PC-9 (cell line): ENCODE results near the gene KLRB1. TPM values are rescaled to one million over a fixed set of nuclear protein-coding genes. Genes with fewer than 3 reads are reported as not detected.
A peak's percentile ranks its signal among the peaks of the same experiment; 100 is the strongest.
"Not testable (repeated sequence)": the region's sequence is repeated elsewhere in the genome, so short reads cannot be mapped to it uniquely, and the experiment has no call there.

Experiments used
- BruUV-seq: library from RNA; stranded (reverse); fragments of 400-500 nt; replicated peaks from 2 replicates; lab custom pipeline; 2021; lab: Mats Ljungman, UMichigan
- CTCF ChIA-PET: fragments of 300-600 bp; sonication (Branson Sonifier 250); formaldehyde crosslinking; loops from one replicate; lab custom pipeline; 2022; ENCODE audit warnings: antibody characterized with exemption; lab: Charles Lee
- POLR2A ChIA-PET: fragments of 300-600 bp; sonication (Branson Sonifier 250); formaldehyde crosslinking; loops from one replicate; lab custom pipeline; 2022; ENCODE audit warnings: antibody characterized with exemption; ENCODE audit not compliant: unreplicated experiment; lab: Charles Lee
- DNase-seq, 2 experiments: peaks; one replicate each; pipeline versions ENCODE4 v3.0.0 to v3.0.0-alpha.2; 2015 to 2022; ENCODE audit warnings: mixed read lengths in 1 of 2
- H2AFZ ChIP-seq: fragments of 200-600 bp; sonication (generic); 2 replicates; pipeline ENCODE4 v1.8.1; 2017; ENCODE audit warnings: antibody characterized with exemption
- H3F3A ChIP-seq: fragments of 200-600 bp; sonication (generic); 2 replicates; pipeline ENCODE4 v1.8.1; 2017; ENCODE audit warnings: antibody characterized with exemption, mild to moderate bottlenecking, low read depth; ENCODE audit not compliant: insufficient read depth
- H3K27ac ChIP-seq: fragments of 200-600 bp; sonication (generic); 2 replicates; pipeline ENCODE4 v1.6.1; 2016; ENCODE audit warnings: mixed run types
- H3K27me3 ChIP-seq: fragments of 200-600 bp; sonication (generic); 2 replicates; pipeline ENCODE4 v1.6.1; 2016; ENCODE audit warnings: low read depth, mixed run types; ENCODE audit not compliant: insufficient read depth
- H3K36me3 ChIP-seq: fragments of 200-600 bp; sonication (generic); 2 replicates; pipeline ENCODE4 v1.6.1; 2016; ENCODE audit warnings: low read depth, mixed run types
- H3K4me1 ChIP-seq: fragments of 200-600 bp; sonication (generic); replicated peaks from 2 replicates; pipeline ENCODE4 v1.6.1; 2016; ENCODE audit warnings: mixed run types; ENCODE audit not compliant: insufficient read depth
- H3K4me2 ChIP-seq: fragments of 200-600 bp; sonication (generic); 2 replicates; pipeline ENCODE4 v1.6.1; 2017; ENCODE audit warnings: mixed run types
- H3K4me3 ChIP-seq: fragments of 200-600 bp; sonication (generic); 2 replicates; pipeline ENCODE4 v1.6.1; 2016; ENCODE audit warnings: mixed run types
- H3K79me2 ChIP-seq: fragments of 200-600 bp; sonication (generic); 2 replicates; pipeline ENCODE4 v1.6.1; 2017; ENCODE audit warnings: low read depth, mixed run types
- H3K9me2 ChIP-seq: fragments of 200-600 bp; sonication (generic); 2 replicates; pipeline ENCODE4 v1.8.1; 2017; ENCODE audit warnings: mild to moderate bottlenecking; ENCODE audit not compliant: insufficient read depth
- H3K9me3 ChIP-seq: fragments of 200-600 bp; sonication (generic); 2 replicates; pipeline ENCODE4 v1.8.1; 2016; ENCODE audit warnings: low read depth; ENCODE audit not compliant: insufficient read depth
- H4K20me1 ChIP-seq: fragments of 200-600 bp; sonication (generic); 2 replicates; pipeline ENCODE4 v1.8.1; 2017; ENCODE audit not compliant: insufficient read depth
- CTCF ChIP-seq: fragments of 200-600 bp; sonication (generic); conservative IDR thresholded peaks from 2 replicates; pipeline ENCODE4 v1.6.1; 2017; ENCODE audit warnings: mixed run types, antibody characterized with exemption, mild to moderate bottlenecking, moderate library complexity
- EZH2 ChIP-seq: fragments of 200-600 bp; sonication (generic); IDR thresholded peaks from 2 replicates; pipeline ENCODE4 v1.8.0; 2017; ENCODE audit warnings: antibody characterized with exemption, low read depth
- intact Hi-C: fragments of 100-400 bp; cut with micrococcal nuclease; formaldehyde crosslinking; loops from one replicate; pipeline ENCODE4 v1.10.0; 2022; ENCODE audit not compliant: unreplicated experiment
- total RNA-seq: library from RNA; stranded (reverse); gene quantifications from 2 replicates; pipeline ENCODE4 v1.2.3, GENCODE V29; 2021

Gene KLRB1
- total RNA-seq, 1 experiment from 2014 or later: not detected

- no TSS peak for BruUV-seq
- DNase-seq: peak; percentile 85 to 97
- intact Hi-C loops: loop anchor here (1.0 to 5.0 kb wide), 6 partner anchors 14 to 100 kb away; no protein-coding TSS in a partner anchor
- Histone ChIP-seq H3K4me3 (peak overlapping the region; percentile 81), H4K20me1 (no peaks in the 10 kb centered on the region), H3K4me1 (peaks cover 40% of the 10 kb centered on the region), H3K9me3 (peaks cover 10% of the 10 kb centered on the region; the same call in 1 of the 2 replicates), H3K9me2 (no peaks in the 10 kb centered on the region), H3F3A (peaks cover 57% of the 10 kb centered on the region), H2AFZ (peak overlapping the region; percentile 85), H3K27ac (peak overlapping the region; percentile 88), H3K4me2 (peak overlapping the region; percentile 96), H3K27me3 (no peaks in the 10 kb centered on the region), H3K79me2 (peaks cover 43% of the 10 kb centered on the region), H3K36me3 (peaks cover 10% of the 10 kb centered on the region; the same call in 1 of the 2 replicates)
- ChIA-PET POLR2A (interaction anchor here (0.6 to 1.4 kb wide), 8 partner anchors 14 to 1075 kb away, joined by 3 to 12 read pairs (median 8); partner anchors contain the start of genes OLR1 and YBX3), CTCF (interaction anchor here (0.5 to 1.7 kb wide), 4 partner anchors 10 to 555 kb away, joined by 4 to 7 read pairs (median 4); no protein-coding TSS in a partner anchor)
- TF ChIP-seq EZH2: no peak
- TF ChIP-seq CTCF: 0 out of 2 replicates have a peak, but pooled peaks have one; percentile 10
These were observed 40.3 kb upstream of the KLRB1 start for GRCh38 chr12:9647825-9648700.

- Histone ChIP-seq H3K9me3 (peaks cover 9% of the 10 kb centered on the region; the same call in 1 of the 2 replicates), H2AFZ (peak overlapping the region; percentile 85), H4K20me1 (no peaks in the 10 kb centered on the region), H3K9me2 (no peaks in the 10 kb centered on the region), H3K4me2 (peak overlapping the region; percentile 96), H3K4me3 (peak overlapping the region; percentile 81), H3K36me3 (peaks cover 9% of the 10 kb centered on the region; the same call in 1 of the 2 replicates), H3K27me3 (no peaks in the 10 kb centered on the region), H3F3A (peaks cover 56% of the 10 kb centered on the region), H3K79me2 (peaks cover 33% of the 10 kb centered on the region), H3K4me1 (peaks cover 31% of the 10 kb centered on the region), H3K27ac (peak overlapping the region; percentile 88)
- TF ChIP-seq CTCF (no peak), EZH2 (no peak)
- ChIA-PET POLR2A (interaction anchor here (0.7 to 1.4 kb wide), 5 partner anchors 8 to 1076 kb away, joined by 3 to 12 read pairs (median 4); partner anchors contain the start of gene YBX3), CTCF (interaction anchor here (0.5 to 1.7 kb wide), 5 partner anchors 9 to 556 kb away, joined by 4 to 7 read pairs (median 4); no protein-coding TSS in a partner anchor)
- intact Hi-C loops: loop anchor here (5.0 kb wide), 1 partner anchor 60 kb away; no protein-coding TSS in a partner anchor
- TSS peak; percentile 86 for BruUV-seq
- peak in 1 of 2 experiments; percentile 57 for DNase-seq
These were observed 39.4 kb upstream of the KLRB1 start for GRCh38 chr12:9646794-9647781.

GRCh38 chr12:9644985-9645551, 37.4 kb upstream of the KLRB1 start:
- not testable (repeated sequence) for BruUV-seq

More at GRCh38 chr12:9644985-9645551, 37.4 kb upstream of the KLRB1 start:
- H3K27ac ChIP-seq, H3K9me2 ChIP-seq, H3K9me3 ChIP-seq, H4K20me1 ChIP-seq, H3K4me3 ChIP-seq, H3K36me3 ChIP-seq, H2AFZ ChIP-seq, H3K27me3 ChIP-seq, H3K4me2 ChIP-seq, POLR2A ChIA-PET, DNase-seq: not testable (repeated sequence)
- Histone ChIP-seq H3F3A (peaks cover 36% of the 10 kb centered on the region), H3K4me1 (peaks cover 11% of the 10 kb centered on the region), H3K79me2 (peaks cover 13% of the 10 kb centered on the region)
- intact Hi-C loops: loop anchor here (5.0 kb wide), 1 partner anchor 62 kb away; no protein-coding TSS in a partner anchor
- CTCF ChIA-PET: interaction anchor here (0.7 kb wide), 1 partner anchor 1101 kb away, joined by 4 read pairs; no protein-coding TSS in a partner anchor
